NOMO-1 treated with DMSO at 0.1 percent for 48 hours (cell line): ENCODE measurements around the gene ASCL2.

Source experiments
- DNase-seq: peaks from one replicate; lab custom pipeline; 2025; ENCODE audit not compliant: unreplicated experiment; lab: John Stamatoyannopoulos, UW

The ASCL2 gene, protein sequence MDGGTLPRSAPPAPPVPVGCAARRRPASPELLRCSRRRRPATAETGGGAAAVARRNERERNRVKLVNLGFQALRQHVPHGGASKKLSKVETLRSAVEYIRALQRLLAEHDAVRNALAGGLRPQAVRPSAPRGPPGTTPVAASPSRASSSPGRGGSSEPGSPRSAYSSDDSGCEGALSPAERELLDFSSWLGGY

DNA sequence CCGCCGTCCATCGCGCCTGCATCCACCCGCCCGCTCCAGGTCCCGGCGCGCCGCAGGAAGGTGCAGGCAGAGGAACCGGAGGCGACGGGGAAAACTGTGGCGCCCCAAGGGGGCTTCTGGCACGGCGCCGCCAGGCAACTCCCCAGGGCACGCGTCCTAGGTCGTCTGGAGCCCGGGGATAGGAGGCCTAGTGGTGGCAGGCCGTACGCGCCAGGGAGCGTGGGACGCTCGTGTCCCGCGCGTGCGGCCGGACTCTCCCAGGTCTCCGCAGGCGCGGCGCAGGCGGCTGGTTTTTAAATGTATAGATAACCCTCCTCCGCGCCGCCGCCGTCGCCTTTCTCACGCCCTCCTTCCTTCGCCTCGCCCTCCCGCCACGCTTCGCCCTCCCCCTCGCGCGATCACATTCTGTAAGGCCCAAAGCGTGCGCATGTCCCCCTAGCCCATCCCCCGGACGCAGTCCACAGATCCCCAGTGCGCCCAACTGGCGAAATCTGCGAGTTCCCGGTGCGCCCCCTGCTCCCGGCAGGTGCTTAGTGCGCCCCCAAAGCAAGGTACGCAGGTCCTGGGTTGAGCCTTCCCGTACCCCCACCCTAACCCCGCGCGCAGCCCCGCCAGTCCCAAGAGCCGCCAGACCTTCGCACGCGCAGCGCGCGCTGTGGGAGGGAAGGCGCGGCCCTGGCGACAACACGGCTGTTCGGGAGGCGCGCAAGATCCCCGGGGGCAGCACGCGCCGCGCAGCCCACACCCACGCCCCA is at the start of gene ASCL2:
Gene ASCL2, minus strand, starts transcription at position 267 of the 755 bp plus-strand sequence. Its CDS starts 256 bp downstream, at position 11.
- peak; percentile 58 for DNase-seq

DNA sequence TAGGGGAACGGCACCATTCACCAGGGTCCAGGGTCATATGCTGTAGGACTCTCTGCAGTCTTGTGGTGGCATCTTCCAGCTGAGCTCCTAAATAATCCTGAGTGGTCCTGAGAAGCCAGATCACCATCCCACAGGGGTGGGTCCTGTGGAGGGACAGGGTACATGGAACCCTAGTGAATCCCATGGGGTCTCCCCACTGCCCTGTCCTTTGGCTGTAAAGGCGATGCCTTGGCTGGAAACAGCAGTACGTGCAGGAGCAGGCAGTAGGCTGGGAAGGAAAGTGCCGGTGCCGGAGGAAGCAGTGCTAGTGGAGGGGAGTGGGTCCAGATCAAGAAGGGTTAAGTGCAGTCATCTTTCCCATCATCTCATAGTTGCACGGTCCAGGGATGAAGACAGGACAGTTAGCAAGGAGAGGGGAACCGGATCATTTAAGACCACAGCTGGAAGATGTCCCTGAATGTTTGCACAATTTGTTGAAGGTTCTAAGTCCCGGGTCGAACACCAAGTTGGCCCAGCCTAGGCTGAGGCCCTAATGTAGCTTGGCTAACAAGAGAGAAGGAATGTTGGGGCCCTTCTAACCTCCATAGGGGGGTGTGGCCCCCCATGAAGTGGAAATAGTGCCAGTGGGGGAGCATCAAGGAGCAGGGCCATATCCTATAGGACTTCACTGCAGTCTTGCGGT is 49.5 kb upstream of the ASCL2 start:
- no peak for DNase-seq

DNA sequence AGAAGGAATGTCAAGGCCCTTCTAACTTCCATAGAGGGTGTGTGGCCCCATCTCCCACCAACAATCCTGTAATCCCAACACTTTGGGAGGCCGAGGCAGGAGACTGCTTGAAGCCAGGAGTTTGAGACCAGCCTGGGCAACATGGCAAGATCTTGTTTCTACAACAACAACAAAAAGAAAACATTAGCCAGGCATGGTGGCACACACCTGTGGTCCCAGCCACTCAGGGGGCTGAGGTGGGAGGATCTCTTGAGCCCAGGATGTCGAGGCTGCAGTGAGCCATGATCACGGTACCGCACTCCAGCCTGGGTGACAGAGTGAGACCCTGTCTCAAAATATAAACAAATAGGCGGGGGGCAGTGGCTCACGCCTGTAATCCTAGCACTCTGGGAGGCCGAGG is 48.3 kb upstream of the ASCL2 start:
- DNase-seq, result no peak

DNA sequence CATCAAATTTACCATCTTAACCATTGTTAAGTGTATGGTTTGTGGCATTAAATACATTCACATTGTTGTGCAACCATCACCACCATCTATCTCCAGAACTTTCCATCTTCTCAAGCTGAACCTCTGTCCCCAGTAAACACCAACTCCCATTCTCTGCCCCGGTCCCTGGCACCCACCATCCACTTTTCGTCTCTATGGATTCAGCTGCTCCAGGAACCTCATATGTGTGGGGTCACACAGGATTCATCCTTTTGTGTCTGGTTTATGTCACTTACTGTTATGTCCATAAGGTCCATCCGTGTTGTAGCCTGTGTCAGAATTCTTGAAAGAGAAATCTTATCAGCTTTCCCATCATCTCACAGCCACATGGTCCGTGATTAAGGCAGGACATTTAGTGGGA is 47.7 kb upstream of the ASCL2 start:
- DNase-seq, result no peak

DNA sequence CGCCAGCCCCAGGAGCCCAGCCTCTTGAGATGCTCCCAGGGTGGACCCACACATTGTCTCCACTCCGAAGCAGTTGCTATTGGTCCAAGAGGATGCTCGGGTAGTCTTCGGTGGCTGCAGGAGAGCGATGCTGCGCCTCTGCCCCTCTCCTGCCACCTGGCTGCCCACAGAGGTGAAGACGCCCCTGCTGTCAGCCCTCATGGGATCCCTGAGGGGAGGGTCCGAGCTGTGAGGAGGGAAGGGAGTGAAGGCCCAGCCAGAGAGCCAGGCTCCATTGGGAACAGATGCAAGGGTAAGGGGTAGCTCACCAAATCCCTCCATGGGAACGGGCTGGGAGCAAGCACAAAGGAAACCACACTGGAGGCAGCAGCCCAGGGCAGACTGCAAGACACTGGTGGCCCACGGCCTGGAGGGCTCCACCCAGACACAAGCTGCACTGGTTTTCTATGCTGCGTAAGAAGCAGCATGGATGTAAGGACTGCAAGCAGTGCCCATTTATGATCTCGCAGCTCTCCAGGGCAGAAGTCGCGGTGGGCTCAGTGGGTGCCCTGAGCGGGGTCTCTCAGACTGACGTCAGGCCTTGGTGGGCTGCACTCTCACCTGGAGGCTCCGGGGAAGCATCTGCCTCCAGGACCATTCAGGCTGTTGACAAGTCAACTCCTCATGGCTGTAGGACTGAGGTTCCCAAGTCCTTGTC is 47.1 kb upstream of the ASCL2 start:
- no peak for DNase-seq

DNA sequence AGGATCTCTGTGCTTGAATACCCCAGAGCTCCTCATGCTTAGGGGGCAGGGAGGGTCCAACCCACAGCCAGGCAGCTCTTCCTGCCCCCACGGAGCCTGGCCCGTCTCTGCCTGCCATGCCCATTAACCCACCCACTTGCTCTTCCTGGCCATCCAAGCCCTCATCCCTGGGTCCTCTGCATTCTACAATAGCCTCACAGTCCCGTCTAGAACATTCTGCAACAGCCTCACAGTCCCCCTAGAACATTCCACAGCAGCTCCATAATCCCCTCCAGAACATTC is 46.5 kb upstream of the ASCL2 start:
- DNase-seq, result no peak

DNA sequence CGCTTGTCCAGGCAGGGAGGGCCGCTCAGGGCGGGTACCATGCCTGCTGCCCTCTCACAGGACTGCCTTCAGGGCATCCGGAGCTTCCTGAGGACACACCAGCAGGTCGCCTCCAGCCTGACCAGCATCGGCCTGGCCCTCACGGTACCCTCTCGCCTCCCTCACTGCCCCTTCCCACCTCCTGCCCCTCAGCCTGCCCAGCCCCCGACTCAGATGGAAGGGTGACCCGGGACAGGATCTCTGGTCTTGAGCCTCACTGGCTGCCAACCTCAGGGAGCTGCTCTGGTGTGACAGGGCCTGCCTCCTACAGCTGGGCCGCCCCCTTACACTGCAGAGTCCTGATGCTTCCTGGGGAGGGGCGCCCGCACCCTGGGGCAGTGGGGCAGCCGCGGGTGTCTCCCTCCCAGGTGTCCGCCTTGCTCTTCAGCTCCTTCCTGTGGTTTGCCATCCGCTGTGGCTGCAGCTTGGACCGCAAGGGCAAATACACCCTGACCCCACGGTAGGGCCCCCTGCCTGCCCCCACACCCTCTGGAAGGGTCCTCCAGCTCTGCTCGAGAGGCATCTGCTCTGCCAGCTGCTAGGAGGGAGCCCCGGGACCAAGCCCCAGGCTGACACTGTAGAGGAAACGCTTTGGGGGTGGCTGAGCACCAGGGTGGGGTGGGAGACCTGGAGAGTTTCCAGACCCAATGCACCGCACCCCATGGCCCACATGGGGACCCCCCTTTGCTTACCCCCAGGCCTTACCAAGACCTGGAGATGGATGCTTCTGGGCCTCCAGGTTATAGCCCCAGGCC is 46.0 kb upstream of the ASCL2 start:
- no peak for DNase-seq

DNA sequence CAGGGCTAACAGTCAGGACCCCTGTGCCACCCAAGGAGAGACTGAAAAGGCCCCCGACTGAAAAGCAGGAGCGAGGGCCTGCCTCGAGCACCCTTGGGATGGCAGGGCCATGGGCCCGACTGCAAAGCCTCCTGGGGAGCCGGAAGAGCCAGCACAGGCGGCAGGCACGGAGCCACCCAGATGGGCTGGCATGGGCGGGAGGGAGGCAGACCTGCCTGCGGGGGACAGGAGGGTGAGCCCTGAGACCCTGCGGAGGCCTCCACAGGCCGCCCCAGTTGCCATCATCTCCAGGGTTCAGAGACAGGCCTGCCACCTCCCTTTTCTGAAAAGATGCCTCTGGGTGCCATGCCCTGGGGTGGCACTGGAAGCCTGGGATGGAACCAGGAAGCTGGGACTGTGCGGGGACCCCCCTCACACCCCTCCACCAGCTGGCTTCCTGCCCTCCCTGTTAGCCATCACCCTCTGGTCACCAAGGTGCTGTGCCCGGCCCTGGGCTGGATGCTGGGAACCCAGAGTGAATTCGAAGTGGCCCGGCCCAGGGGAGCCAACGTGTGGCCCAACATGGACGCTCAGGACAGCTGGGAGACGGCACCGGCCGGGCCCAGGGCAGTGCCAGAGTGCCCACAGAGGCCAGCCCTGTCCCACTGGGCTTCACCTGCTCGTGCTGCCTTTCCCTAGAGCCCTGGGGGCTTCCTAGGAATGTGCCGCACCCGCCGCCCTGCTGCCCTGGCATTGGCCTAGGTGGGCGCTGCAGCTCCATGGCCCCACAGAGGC is 45.2 kb upstream of the ASCL2 start:
- no peak for DNase-seq

DNA sequence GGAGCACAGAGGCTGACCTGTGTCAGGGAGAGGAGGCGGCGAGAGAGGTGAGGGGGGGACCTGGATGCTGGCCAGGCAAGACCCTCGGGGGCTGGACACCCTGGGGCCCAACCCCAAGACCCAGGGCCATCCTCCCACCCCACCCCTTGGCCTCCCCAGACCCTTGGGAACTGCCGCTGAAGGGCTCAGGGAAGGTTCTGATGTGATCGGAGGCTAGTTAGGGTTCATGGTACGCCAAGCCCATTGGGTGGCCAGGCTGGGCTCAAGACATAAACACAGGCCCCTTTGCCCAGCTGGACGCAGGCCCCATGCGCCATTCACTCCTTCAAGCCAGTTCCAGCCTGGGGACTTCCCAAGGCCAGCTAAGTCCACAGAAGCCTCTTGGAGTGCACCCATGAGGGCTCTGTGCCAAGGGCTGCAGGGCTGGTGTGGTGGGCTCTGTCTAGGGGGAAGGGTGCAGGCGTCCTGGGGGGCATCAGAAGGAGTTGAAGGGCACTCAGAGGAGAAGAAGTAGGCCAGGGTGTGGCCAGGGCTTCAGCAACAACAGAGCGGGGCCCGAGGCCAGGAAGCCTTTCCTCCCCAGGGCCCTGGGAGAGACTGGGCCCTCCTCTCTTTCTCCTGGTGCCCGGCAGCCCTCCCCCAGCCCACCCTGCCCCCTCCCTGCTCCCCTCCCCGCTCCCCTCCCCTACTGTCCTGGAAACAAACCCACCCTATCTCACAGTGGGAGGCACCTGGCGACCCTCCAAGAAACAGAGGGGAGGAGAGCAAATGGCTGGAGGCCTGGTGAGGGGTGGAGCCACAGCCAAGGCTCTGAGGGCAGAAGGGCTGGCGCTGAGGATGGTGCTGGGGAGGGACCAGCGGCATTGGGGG is 44.4 kb upstream of the ASCL2 start:
- no peak for DNase-seq

DNA sequence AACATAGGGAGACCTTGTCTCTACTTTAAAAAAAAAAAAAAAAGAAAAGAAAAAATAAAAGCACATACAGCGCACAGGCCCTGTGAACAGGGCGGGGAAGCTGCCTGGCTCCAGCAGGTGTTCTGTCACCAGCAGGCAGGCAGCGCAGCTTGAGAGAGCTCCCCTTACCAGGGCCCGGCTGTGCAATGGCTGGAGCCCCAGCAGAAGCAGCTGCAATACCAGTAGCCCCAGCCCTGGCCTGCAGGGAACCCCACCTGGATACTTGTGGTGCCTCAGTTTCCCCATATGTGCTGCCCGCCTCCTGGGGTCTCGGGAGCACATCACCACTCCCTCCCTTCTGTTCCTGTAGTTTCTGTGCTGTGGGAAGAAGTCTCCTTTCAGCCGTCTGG is 43.7 kb upstream of the ASCL2 start:
- no peak for DNase-seq

DNA sequence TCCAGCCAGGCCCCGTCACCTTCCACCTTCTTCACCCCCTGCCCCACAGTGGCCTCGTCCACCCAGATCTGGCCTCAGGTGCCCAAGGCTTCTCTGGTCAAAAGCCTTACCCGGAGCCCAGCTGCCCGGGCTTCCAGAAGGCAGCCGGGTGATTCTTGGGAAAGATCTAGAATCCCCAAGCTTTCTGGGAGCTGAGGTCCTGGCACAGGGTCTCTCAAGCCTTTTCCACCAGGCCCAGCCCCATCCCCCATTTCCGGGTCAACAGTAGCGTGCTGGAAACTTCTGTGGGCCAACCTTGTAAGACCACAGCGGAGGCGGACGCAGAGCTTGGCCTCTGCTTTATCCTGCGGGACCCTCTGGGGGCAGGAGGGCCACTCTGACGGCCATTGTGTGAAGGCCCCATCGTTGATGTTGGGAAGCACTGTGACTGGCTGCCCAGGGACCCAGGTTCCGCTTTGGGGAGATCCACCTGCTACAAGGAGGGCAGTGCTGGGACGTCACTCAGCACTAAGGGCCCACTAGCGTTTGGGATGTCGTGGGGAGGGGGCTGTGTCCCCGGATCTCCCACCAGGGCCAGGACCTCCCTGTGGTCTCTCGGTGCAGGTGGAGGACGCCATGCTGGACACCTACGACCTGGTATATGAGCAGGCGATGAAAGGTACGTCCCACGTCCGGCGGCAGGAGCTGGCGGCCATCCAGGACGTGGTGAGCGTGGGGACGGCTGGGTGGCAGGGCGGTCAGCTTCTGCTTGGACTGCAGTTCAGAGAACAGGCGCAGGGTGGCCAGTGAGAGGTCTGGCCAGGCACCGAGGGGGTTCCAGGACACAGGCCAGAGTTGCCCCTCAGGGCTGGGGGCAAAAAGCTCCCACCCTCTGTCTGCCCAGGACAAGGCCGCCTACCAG is 42.9 kb upstream of the ASCL2 start:
- no peak for DNase-seq

DNA sequence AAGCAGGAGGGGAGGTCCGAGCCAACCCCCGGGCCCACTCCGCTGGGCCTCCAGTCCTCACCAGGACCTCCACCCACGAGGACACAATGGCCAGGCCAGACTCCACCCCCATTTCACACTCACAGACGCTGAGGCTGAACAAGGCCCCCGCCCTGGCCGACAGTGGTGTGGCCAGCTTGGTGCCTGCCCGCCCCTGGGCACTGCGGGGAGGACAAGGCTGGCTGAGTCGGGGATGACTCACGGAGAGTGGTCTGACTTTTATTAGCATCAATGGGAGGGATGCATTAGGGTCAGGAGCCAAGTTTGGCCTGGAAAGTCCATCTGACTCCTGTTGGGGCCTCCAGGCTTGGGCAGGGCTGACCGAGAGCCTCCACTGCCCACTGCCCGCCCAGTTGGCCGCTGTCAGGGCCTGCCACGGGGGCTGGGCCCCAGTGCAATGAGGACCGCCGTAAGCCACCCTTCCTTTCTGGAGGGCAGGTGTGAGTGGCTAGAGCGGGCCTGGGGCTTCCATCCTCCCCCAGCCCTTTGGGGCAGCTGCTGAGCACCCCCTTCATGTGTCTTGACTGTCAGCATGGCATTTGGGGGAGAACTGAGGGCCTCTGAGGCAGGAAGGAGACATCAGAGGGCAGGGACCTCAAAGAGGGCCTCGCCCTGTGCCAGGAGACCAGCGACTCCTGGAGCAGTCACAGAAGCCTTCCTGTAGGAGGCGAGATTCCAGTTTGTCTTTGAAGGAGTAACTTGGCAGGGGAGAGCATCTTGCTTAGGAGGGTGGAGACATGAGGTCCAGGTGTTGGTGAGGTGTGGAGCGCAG is 42.0 kb upstream of the ASCL2 start:
- DNase-seq, result no peak

DNA sequence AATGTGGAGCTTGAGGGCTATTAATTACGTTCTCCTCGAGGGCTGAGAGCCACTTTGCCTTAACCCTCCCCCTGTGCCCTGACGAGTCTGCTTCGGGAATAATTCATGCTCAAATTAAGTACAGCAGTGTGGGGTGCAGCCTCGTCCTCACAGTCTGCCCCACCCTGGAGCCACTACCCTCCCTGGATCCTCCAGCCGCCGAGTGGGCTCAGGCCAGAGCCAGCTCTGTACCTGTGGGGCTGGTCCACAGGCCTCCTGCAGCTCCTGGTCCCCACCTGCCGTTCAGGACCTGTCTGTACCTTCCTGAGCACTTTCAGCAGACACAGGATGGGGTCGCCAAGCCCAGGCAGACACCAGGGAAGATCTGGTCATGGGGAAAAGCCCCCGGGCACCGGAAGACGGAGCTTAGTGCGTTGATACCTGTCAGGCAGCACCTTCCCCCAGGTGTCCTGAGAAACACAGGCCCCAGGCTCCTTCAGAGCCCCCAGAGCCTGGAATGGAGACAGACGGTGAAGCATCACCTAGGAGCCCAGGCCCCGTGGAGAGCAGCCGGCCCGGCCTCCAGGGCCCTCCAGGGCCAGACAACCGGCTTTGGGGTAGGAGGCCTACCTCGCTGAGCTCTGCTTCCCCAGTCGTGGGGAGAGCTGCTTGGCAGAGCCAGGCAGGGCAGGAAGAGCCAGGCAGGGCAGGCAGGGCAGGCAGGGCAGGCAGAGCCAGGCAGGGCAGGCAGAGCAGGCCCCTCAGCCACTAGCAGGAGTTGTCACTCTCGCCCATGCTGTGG is 41.2 kb upstream of the ASCL2 start:
- no peak for DNase-seq

DNA sequence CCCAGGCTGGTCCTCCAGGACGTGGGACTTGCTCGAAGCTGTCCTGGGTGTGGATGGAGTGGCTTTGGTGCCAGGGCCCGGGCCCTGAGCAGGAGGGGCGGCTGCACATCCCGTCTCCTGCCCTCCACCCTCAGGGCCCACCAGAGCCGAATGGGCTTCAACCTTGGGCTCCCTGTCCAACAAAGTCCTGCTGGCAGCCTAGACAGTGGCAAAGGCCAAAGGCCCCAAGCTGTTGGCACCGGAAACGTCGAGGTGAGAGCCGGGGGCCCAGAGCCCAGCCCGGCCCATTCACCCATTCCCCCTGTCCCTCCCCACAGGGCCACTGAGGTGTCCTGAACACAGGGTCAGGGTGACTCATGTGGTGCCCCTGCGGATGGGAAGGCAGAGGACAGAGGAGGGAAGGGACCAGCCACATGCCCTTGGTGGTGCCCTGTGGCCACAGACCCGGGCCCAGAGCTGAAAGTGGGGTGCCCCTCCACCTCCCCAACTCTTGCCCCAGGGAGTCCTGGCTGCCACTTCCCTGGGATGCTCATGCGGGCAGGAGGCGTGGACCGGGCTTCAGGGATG is 40.5 kb upstream of the ASCL2 start:
- no peak for DNase-seq

DNA sequence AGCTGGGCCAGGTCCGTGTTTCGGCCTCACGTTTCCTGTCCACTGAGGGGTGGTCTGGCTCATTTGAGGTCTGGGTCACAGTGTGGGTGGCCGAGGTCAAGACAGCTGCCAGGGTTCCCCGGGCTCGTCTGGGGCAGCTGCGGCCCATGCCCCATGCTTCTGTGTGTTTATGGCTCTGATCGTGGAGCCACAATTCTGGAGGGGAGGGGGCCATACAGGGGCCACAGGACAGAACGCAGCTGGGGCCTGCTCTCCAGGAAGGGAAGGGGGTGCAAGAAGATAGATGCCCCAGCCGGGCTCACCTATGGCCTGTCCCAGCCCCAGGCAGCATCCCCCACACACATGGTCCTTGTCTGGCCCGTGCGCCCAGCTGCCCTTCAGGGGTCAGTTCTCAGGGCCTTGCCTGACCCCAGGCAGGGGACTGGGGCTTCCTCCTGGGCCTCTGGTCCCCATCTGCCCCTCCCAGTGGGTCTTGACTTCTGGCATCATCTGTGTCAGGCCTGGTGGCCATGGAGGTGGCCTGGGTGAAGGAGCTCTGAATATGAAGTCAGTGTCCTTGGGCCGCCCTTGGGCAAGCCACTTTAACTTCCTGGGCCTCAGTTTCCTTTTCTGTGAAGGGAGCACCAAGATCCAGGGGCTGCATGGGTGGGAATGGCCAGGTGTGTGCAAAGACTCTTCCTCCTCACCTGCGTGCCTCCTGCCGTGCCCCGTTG is 39.8 kb upstream of the ASCL2 start:
- no peak for DNase-seq
